Measurements from ENCODE around the gene NTM.

- TF ChIP-seq CTCF (IDR thresholded peaks at IDR 0.05) (no peak), POLR2A (IDR thresholded peaks at IDR 0.05) (no peak)
Measured at GRCh38 chr11:132047167-132047566, 676.8 kb downstream of the NTM start.

All from uterus (tissue), 2 donors.